NT2/D1 (cell line): ENCODE data around the gene MC4R.

Source experiments
- SUZ12 ChIP-seq: IDR thresholded peaks from 2 replicates; pipeline ENCODE4 v1.6.1; 2011; ENCODE audit not compliant: insufficient read length, insufficient read depth; ENCODE audit errors: extremely low read depth
- YY1 ChIP-seq: IDR thresholded peaks from 2 replicates; pipeline ENCODE4 v1.6.1; 2011; ENCODE audit not compliant: insufficient read length, insufficient read depth
- ZNF274 ChIP-seq: IDR thresholded peaks from 2 replicates; pipeline ENCODE4 v1.6.1; 2011; ENCODE audit warnings: mild to moderate bottlenecking, low read depth, low read length

DNA sequence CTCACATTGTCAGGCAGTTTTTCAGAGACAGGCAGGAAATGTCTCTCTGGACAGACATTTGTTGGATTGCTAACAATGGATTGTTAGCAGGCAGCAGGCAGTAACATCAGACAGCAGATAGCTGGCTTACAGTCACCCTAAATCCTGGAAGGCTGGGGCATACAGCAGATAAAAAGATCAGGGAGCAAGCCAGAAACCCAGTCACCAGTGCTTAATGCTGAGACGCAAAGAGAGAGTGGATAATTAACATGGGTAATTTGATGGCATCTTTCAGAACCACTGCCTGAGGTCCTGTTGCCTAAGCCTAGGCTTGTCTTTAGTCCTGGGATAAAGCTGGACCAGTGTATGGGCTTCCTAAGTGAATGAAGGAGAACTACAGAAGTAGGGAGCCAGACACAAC is 22.4 kb downstream of the MC4R start:
- no peak for TF ChIP-seq YY1
- TF ChIP-seq ZNF274: no peak
- no peak for TF ChIP-seq SUZ12
